BLaER1 treated with 17β-estradiol and CSF1 and Interleukin-3, amounts not matched to agents 10 nM and 100 nM (cell line): ENCODE measurements around the gene TRNP1.
A peak's percentile ranks its signal among the peaks of the same experiment; 100 is the strongest.

Experiments used
- H3K27ac ChIP-seq, 11 experiments: shearing (Covaris generic); formaldehyde crosslinking; 2 replicates each; pipeline ENCODE4 v1.8.1; 2022
- H3K27me3 ChIP-seq, 11 experiments: shearing (Covaris generic); formaldehyde crosslinking; 2 replicates each; pipeline ENCODE4 v1.8.1; 2022
- H3K36me3 ChIP-seq, 11 experiments: shearing (Covaris generic); formaldehyde crosslinking; 2 replicates each; pipeline ENCODE4 v1.8.1; 2022
- H3K4me1 ChIP-seq, 10 experiments: shearing (Covaris generic); formaldehyde crosslinking; 2 replicates each; pipeline ENCODE4 v1.8.1; 2022
- H3K4me2 ChIP-seq, 11 experiments: shearing (Covaris generic); formaldehyde crosslinking; 2 replicates each; pipeline ENCODE4 v1.8.1; 2022
- H3K4me3 ChIP-seq, 10 experiments: shearing (Covaris generic); formaldehyde crosslinking; 2 replicates each; pipeline ENCODE4 v1.8.1; 2022
- H3K9ac ChIP-seq, 11 experiments: shearing (Covaris generic); formaldehyde crosslinking; 2 replicates each; pipeline ENCODE4 v1.8.1; 2022
- H3K9me3 ChIP-seq, 11 experiments: shearing (Covaris generic); formaldehyde crosslinking; replicated peaks in 1 of 11; 2 replicates each; pipeline ENCODE4 v1.8.1; 2022
- H4K20me1 ChIP-seq, 11 experiments: shearing (Covaris generic); formaldehyde crosslinking; 2 replicates each; pipeline ENCODE4 v1.8.1; 2022
- Cebpa-rat ChIP-seq, 11 experiments: shearing (Covaris generic); IDR thresholded peaks; 2 replicates each; pipeline ENCODE4 v1.8.1; 2022

TRNP1 gene

GRCh38 chr1:26951216-26951615 lies 42.3 kb upstream of the TRNP1 start:
- Histone ChIP-seq H3K9me3 (peaks cover 0 to 14% (median 8%) of the 10 kb centered on the region in 11 experiments; a peak in 15 of 22 replicates), H3K4me3 (no peak overlapping the region), H3K36me3 (peaks cover 11 to 26% (median 22%) of the 10 kb centered on the region in 11 experiments), H3K27ac (peak overlapping the region in 3 of 11 experiments; percentile 9 to 37 (median 27); a peak in 2 of 22 replicates), H4K20me1 (peaks cover 0 to 8% (median 0%) of the 10 kb centered on the region in 11 experiments; a peak in 2 of 22 replicates), H3K9ac (0 out of 22 replicates have a peak overlapping the region, but pooled peaks of 1 of the 11 experiments have one; percentile 15), H3K4me2 (peak overlapping the region in 4 of 11 experiments; percentile 11 to 60 (median 51); a peak in 6 of 22 replicates), H3K27me3 (no peaks in the 10 kb centered on the region), H3K4me1 (peaks cover 16 to 23% (median 20%) of the 10 kb centered on the region in 10 experiments)
- no peak for TF ChIP-seq Cebpa-rat (IDR thresholded peaks at IDR 0.05)

- no peak overlapping the region for H3K9ac ChIP-seq
- no peak overlapping the region for H3K4me3 ChIP-seq
- H3K27me3 ChIP-seq: peaks cover 0 to under 1% (median 0%) of the 10 kb centered on the region in 11 experiments; a peak in 2 of 22 replicates
- no peak overlapping the region for H3K27ac ChIP-seq
- H4K20me1 ChIP-seq: peaks cover 0 to 2% (median 0%) of the 10 kb centered on the region in 11 experiments; a peak in 2 of 22 replicates
- TF ChIP-seq Cebpa-rat (IDR thresholded peaks at IDR 0.05): no peak
- H3K36me3 ChIP-seq: peaks cover 4 to 19% (median 14%) of the 10 kb centered on the region in 11 experiments; a peak in 20 of 22 replicates
- H3K9me3 ChIP-seq: peaks cover 0 to 17% (median 12%) of the 10 kb centered on the region in 11 experiments; a peak in 15 of 22 replicates
- peaks cover 16 to 23% (median 20%) of the 10 kb centered on the region in 10 experiments for H3K4me1 ChIP-seq
- no peak overlapping the region for H3K4me2 ChIP-seq
These were observed 41.5 kb upstream of the TRNP1 start for GRCh38 chr1:26951821-26952497.

- peaks cover 0 to 18% (median 12%) of the 10 kb centered on the region in 11 experiments; a peak in 15 of 22 replicates for H3K9me3 ChIP-seq
These were observed 40.1 kb upstream of the TRNP1 start for GRCh38 chr1:26953374-26953773.

GRCh38 chr1:26956321-26956720 lies 37.2 kb upstream of the TRNP1 start:
- no peak for TF ChIP-seq Cebpa-rat (IDR thresholded peaks at IDR 0.05)
- Histone ChIP-seq H3K9ac (no peak overlapping the region), H3K4me1 (peaks cover 7 to 18% (median 16%) of the 10 kb centered on the region in 10 experiments; a peak in 18 of 20 replicates), H3K4me2 (no peak overlapping the region), H4K20me1 (no peaks in the 10 kb centered on the region; a peak in 1 of 22 replicates), H3K36me3 (peaks cover 0 to 4% (median 0%) of the 10 kb centered on the region in 11 experiments; a peak in 1 of 22 replicates), H3K27ac (no peak overlapping the region), H3K4me3 (no peak overlapping the region), H3K9me3 (peaks cover 0 to 18% (median 12%) of the 10 kb centered on the region in 11 experiments; a peak in 15 of 22 replicates), H3K27me3 (peaks cover 32 to 40% (median 36%) of the 10 kb centered on the region in 11 experiments)

More at GRCh38 chr1:26953374-26953773, 40.1 kb upstream of the TRNP1 start:
- H3K36me3 ChIP-seq: peaks cover 0 to 5% (median 2%) of the 10 kb centered on the region in 11 experiments; a peak in 9 of 22 replicates
- no peak overlapping the region for H3K4me3 ChIP-seq
- H4K20me1 ChIP-seq: no peaks in the 10 kb centered on the region; a peak in 1 of 22 replicates
- H3K27me3 ChIP-seq: peaks cover 4 to 10% (median 7%) of the 10 kb centered on the region in 11 experiments
- peaks cover 16 to 23% (median 20%) of the 10 kb centered on the region in 10 experiments for H3K4me1 ChIP-seq
- H3K9ac ChIP-seq: no peak overlapping the region
- TF ChIP-seq Cebpa-rat (IDR thresholded peaks at IDR 0.05): no peak
- H3K27ac ChIP-seq: no peak overlapping the region
- H3K4me2 ChIP-seq: no peak overlapping the region

- no peak for TF ChIP-seq Cebpa-rat (IDR thresholded peaks at IDR 0.05)
- Histone ChIP-seq H4K20me1 (no peaks in the 10 kb centered on the region; a peak in 1 of 22 replicates), H3K9me3 (peaks cover 0 to 18% (median 12%) of the 10 kb centered on the region in 11 experiments; a peak in 15 of 22 replicates), H3K4me1 (peaks cover 11 to 28% (median 26%) of the 10 kb centered on the region in 10 experiments; a peak in 19 of 20 replicates), H3K27ac (no peak overlapping the region), H3K27me3 (peaks cover 32 to 47% (median 40%) of the 10 kb centered on the region in 11 experiments), H3K4me2 (no peak overlapping the region), H3K9ac (no peak overlapping the region), H3K36me3 (peaks cover 0 to 4% (median 0%) of the 10 kb centered on the region in 11 experiments; a peak in 1 of 22 replicates), H3K4me3 (no peak overlapping the region)
These were observed 36.2 kb upstream of the TRNP1 start for GRCh38 chr1:26957306-26957705.

GRCh38 chr1:26959270-26959669 lies 34.2 kb upstream of the TRNP1 start:
- TF ChIP-seq Cebpa-rat (IDR thresholded peaks at IDR 0.05): no peak
- H3K9me3 ChIP-seq: peaks cover 0 to 18% (median 12%) of the 10 kb centered on the region in 11 experiments; a peak in 15 of 22 replicates
- no peak overlapping the region for H3K4me3 ChIP-seq
- peaks cover 0 to 4% (median 0%) of the 10 kb centered on the region in 11 experiments; a peak in 1 of 22 replicates for H3K36me3 ChIP-seq
- no peak overlapping the region for H3K27ac ChIP-seq
- no peak overlapping the region for H3K9ac ChIP-seq
- H4K20me1 ChIP-seq: no peaks in the 10 kb centered on the region
- peaks cover 32 to 48% (median 40%) of the 10 kb centered on the region in 11 experiments for H3K27me3 ChIP-seq
- H3K4me1 ChIP-seq: peaks cover 18 to 48% (median 44%) of the 10 kb centered on the region in 10 experiments
- H3K4me2 ChIP-seq: no peak overlapping the region

GRCh38 chr1:26959722-26960624 lies 33.5 kb upstream of the TRNP1 start, which contains the start of gene KDF1:
KDF1 (minus strand) TSS chr1:26960468; CDS start chr1:26952380, 8,088 bp downstream.
- Histone ChIP-seq H3K27me3 (peaks cover 32 to 48% (median 40%) of the 10 kb centered on the region in 11 experiments), H3K9ac (peak within 1 kb of the TSS in 2 of 11 experiments; percentile 6 to 55; a peak in 2 of 22 replicates), H3K4me1 (peaks cover 18 to 55% (median 49%) of the 10 kb centered on the region in 10 experiments), H3K4me2 (peak within 1 kb of the TSS; percentile 39 to 82 (median 69)), H3K36me3 (peaks cover 0 to 4% (median 0%) of the 10 kb centered on the region in 11 experiments; a peak in 1 of 22 replicates), H3K9me3 (peaks cover 0 to 18% (median 12%) of the 10 kb centered on the region in 11 experiments; a peak in 15 of 22 replicates), H3K4me3 (peak within 1 kb of the TSS in 3 of 10 experiments; percentile 2 to 38 (median 34); a peak in 3 of 20 replicates), H4K20me1 (no peaks in the 10 kb centered on the region), H3K27ac (peak within 1 kb of the TSS in 7 of 11 experiments; percentile 36 to 76 (median 45); a peak in 14 of 22 replicates)
- TF ChIP-seq Cebpa-rat (IDR thresholded peaks at IDR 0.05): no peak

GRCh38 chr1:26960625-26960966 lies 32.9 kb upstream of the TRNP1 start:
- peaks cover 32 to 48% (median 40%) of the 10 kb centered on the region in 11 experiments for H3K27me3 ChIP-seq
- peak overlapping the region in 9 of 11 experiments; percentile 51 to 82 (median 69); a peak in 16 of 22 replicates for H3K4me2 ChIP-seq
- H3K27ac ChIP-seq: peak overlapping the region in 2 of 11 experiments; percentile 73 to 76; a peak in 2 of 22 replicates
- no peak for TF ChIP-seq Cebpa-rat (IDR thresholded peaks at IDR 0.05)
- H4K20me1 ChIP-seq: no peaks in the 10 kb centered on the region
- peaks cover 0 to 4% (median 0%) of the 10 kb centered on the region in 11 experiments; a peak in 1 of 22 replicates for H3K36me3 ChIP-seq
- no peak overlapping the region for H3K4me3 ChIP-seq
- no peak overlapping the region for H3K9ac ChIP-seq
- H3K9me3 ChIP-seq: peaks cover 0 to 15% (median 9%) of the 10 kb centered on the region in 11 experiments; a peak in 15 of 22 replicates
- peaks cover 18 to 58% (median 50%) of the 10 kb centered on the region in 10 experiments for H3K4me1 ChIP-seq
